ENCODE measurements around the gene PLEKHJ1. TPM values are rescaled to one million over a fixed set of nuclear protein-coding genes. Genes with fewer than 3 reads are reported as not detected.

Gene PLEKHJ1
- total and polyA plus RNA-seq, 9 of the 15 experiments (the other 6 are each of a cell fraction or from before 2014, with no cell fraction given) = 1.5 to 188 (median 63.9) TPM

GRCh38 chr19:2237051-2237868 lies 1.1 kb upstream of the PLEKHJ1 start (continued):
- TF ChIP-seq TGIF2 (CRISPR knock-in tag; IDR thresholded peaks at IDR 0.05) (0 out of 2 replicates have a peak, but pooled peaks have one; percentile 93), HOMEZ (CRISPR knock-in tag; IDR thresholded peaks at IDR 0.05) (no peak), PTBP1 (IDR thresholded peaks at IDR 0.05; ENCODE audit: low read depth, low read length) (no peak), SIN3B (IDR thresholded peaks at IDR 0.05; ENCODE audit: low read depth) (no peak), NR2F6 (CRISPR knock-in tag; IDR thresholded peaks at IDR 0.05) (0 out of 2 replicates have a peak, but pooled peaks have one; percentile 17), ZFP30 (CRISPR knock-in tag; IDR thresholded peaks at IDR 0.05; ENCODE audit: borderline replicate concordance) (no peak), ELF1 (tag; IDR thresholded peaks at IDR 0.05) (no peak), KDM2B (CRISPR knock-in tag; IDR thresholded peaks at IDR 0.05) (peak; percentile 52; the same call in 1 of the 2 replicates), ZNF124 (CRISPR knock-in tag; IDR thresholded peaks at IDR 0.05) (no peak), RBM39 (optimal IDR thresholded peaks at IDR 0.05; ENCODE audit: low read depth, low read length) (no peak), NR2C2 (CRISPR knock-in tag; IDR thresholded peaks at IDR 0.05) (no peak), NR2C2 (tag; IDR thresholded peaks at IDR 0.05) (peak; percentile 98; the same call in 1 of the 2 replicates), DNMT1 (IDR thresholded peaks at IDR 0.05) (no peak), ARID2 (IDR thresholded peaks at IDR 0.05) (no peak), ERF (CRISPR knock-in tag; IDR thresholded peaks at IDR 0.05) (peak; percentile 82; the same call in 1 of the 2 replicates), SETDB1 (IDR thresholded peaks at IDR 0.05; ENCODE audit: low read length) (no peak), PCBP2 (IDR thresholded peaks at IDR 0.05; ENCODE audit: low read depth, low read length, poor library complexity, severe bottlenecking) (no peak), MBD2 (IDR thresholded peaks at IDR 0.05; ENCODE audit: borderline replicate concordance, low read depth) (no peak), GTF2E2 (tag; IDR thresholded peaks at IDR 0.05) (peak; percentile 62; the same call in 1 of the 2 replicates), ZNF146 (CRISPR knock-in tag; IDR thresholded peaks at IDR 0.05; ENCODE audit: unreplicated experiment) (no peak), HMG20A (CRISPR knock-in tag; conservative IDR thresholded peaks at IDR 0.05) (no peak), CREM (IDR thresholded peaks at IDR 0.05; ENCODE audit: low read depth) (peak; percentile 11; the same call in 1 of the 2 replicates), CSDE1 (IDR thresholded peaks at IDR 0.05) (no peak), HNRNPL (IDR thresholded peaks at IDR 0.05; ENCODE audit: low read depth, low read length) (no peak), CC2D1A (IDR thresholded peaks at IDR 0.05) (peak; percentile 32; the same call in 1 of the 2 replicates), SRSF1 (IDR thresholded peaks at IDR 0.05; ENCODE audit: low read depth, low read length) (no peak), LCOR (CRISPR knock-in tag; IDR thresholded peaks at IDR 0.05) (no peak), TCF7L2 (IDR thresholded peaks at IDR 0.05; ENCODE audit: low read depth, low read length) (no peak), BRD4 (IDR thresholded peaks at IDR 0.05) (peak; percentile 87), HEY1 (CRISPR knock-in tag; IDR thresholded peaks at IDR 0.05; ENCODE audit: borderline replicate concordance) (no peak), ZC3H11A (IDR thresholded peaks at IDR 0.05; ENCODE audit: low read depth, low read length) (no peak), ZNF347 (CRISPR knock-in tag; IDR thresholded peaks at IDR 0.05; ENCODE audit: low read depth) (no peak)

Data from K562 (cell line).